NT2/D1 (cell line): ENCODE results near the gene TMED5.
"Not testable (repeated sequence)": the region's sequence is repeated elsewhere in the genome, so short reads cannot be mapped to it uniquely, and the experiment has no call there.

ENCODE experiments used
- SUZ12 ChIP-seq: IDR thresholded peaks from 2 replicates; pipeline ENCODE4 v1.6.1; 2011; ENCODE audit not compliant: insufficient read length, insufficient read depth; ENCODE audit errors: extremely low read depth
- ZNF274 ChIP-seq: IDR thresholded peaks from 2 replicates; pipeline ENCODE4 v1.6.1; 2011; ENCODE audit warnings: mild to moderate bottlenecking, low read depth, low read length

GRCh38 chr1:93170141-93170678, 10.0 kb downstream of the TMED5 start:
- TF ChIP-seq SUZ12, ZNF274: not testable (repeated sequence)
